Body of pancreas (tissue), 4 donors: Measurements from ENCODE around the gene GNAO1. TPM values are rescaled to one million over a fixed set of nuclear protein-coding genes. Genes with fewer than 3 reads are reported as not detected.

ENCODE experiments used
- ATAC-seq: fragments of 150-250 bp; one replicate; pipeline ENCODE4 v1.9.1; 2016
- DNase-seq, 4 donors: peaks; one replicate each; pipeline ENCODE4 v3.0.0-alpha.2; 2019
- H3K27ac ChIP-seq, 4 donors: fragments of 200-600 bp; sonication (generic); 1 replicate in 3 of 4; 2 replicates in 1 of 4; pipeline versions ENCODE4 v1.5.1 to v1.6.1; 2016 to 2019; ENCODE audit warnings: mild to moderate bottlenecking in 1 of 4, mixed read lengths in 1 of 4, moderate library complexity in 1 of 4
- H3K27me3 ChIP-seq, 2 donors: fragments of 200-600 bp; sonication (generic); one replicate each; pipeline ENCODE4 v1.6.0; 2016; ENCODE audit warnings: mild to moderate bottlenecking in 1 of 2
- H3K36me3 ChIP-seq, 2 donors: fragments of 200-600 bp; sonication (generic); replicated peaks in 1 of 2; 2 replicates each; pipeline ENCODE4 v1.5.1; 2016; ENCODE audit warnings: low read depth in 2 of 2; ENCODE audit not compliant: insufficient read depth in 1 of 2
- H3K4me1 ChIP-seq: fragments of 200-600 bp; sonication (generic); one replicate; pipeline ENCODE4 v1.6.0; 2016
- H3K4me3 ChIP-seq, 2 donors: fragments of 200-600 bp; sonication (generic); 1 replicate in 1 of 2; 2 replicates in 1 of 2; pipeline ENCODE4 v1.5.1; 2016 to 2019
- H3K9me3 ChIP-seq, 3 donors: fragments of 200-600 bp; sonication (generic); 1 replicate in 2 of 3; 2 replicates in 1 of 3; pipeline ENCODE4 v1.5.1; 2016
- CTCF ChIP-seq, 7 experiments: fragments of 450-650 bp in 4 of 7; fragments of 200-600 bp in 3 of 7; sonication (generic) in 3 of 7; IDR thresholded peaks; one replicate each; pipeline ENCODE4 v1.5.1; 2016 to 2019; ENCODE audit warnings: antibody characterized with exemption in 7 of 7
- POLR2A ChIP-seq, 3 donors: fragments of 450-650 bp; IDR thresholded peaks; one replicate each; pipeline ENCODE4 v1.6.1; 2016; ENCODE audit warnings: antibody characterized with exemption in 3 of 3, mild to moderate bottlenecking in 2 of 3
- WGBS, 2 donors: methylation state at CpG; one replicate each; pipeline ENCODE4 v1.1.5; 2017; 5-methylcytosine and 5-hydroxymethylcytosine counted together
- intact Hi-C: fragments of 100-400 bp; cut with DNase I; formaldehyde crosslinking; loops from one replicate; pipeline ENCODE4 v1.15.1; 2023
- total RNA-seq, 2 donors: library from RNA; depleted of rRNA; stranded (reverse); fragments of >200 nt; gene quantifications; one replicate each; pipeline ENCODE4 v1.1.0, GENCODE V29; 2016

The GNAO1 gene
- total RNA-seq, 2 donors from 2014 or later: 1.6 to 3.0 TPM

DNA sequence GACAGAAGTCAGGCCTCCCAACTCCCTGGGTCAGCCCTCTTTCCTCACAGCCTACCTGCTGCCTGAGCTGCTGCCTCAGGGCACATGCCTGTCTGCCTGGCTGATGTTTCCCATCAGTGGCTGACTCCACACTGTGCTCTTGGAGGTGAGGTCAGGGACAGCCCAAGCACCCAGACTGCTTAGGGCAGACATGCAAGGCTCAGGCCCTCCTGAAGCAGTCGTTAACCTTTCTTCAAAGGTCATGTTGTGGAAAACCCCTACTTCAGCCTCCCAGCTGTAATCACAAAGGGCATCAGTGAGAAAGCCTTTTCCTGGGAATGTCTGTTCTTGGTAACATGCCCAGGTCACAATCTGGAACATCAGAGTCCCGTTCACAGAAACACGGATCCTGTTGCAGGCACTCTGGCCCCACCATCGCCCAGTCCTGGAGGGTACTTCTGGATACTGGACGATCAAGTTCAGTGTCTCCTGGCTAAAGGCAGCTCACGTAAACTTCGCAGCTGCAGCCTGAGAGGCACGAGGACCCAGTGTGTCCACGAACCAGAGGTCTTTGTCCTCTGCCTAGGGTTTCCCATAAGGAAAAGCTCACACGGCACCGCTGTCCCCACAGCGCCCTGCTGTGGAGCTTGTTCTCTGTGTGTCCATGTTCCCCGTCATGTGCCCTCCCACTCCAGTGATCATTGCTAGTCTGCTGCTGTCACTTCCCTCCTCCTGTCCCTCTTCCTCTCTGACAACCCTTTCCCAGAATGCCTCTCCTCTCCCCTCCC, 54.9 kb downstream of the GNAO1 start:
- WGBS, 2 donors: 52 to 58% methylated on average over 13 of the region's 13 CpGs
- no peak overlapping the region for H3K27ac ChIP-seq
- no peak for DNase-seq

DNA sequence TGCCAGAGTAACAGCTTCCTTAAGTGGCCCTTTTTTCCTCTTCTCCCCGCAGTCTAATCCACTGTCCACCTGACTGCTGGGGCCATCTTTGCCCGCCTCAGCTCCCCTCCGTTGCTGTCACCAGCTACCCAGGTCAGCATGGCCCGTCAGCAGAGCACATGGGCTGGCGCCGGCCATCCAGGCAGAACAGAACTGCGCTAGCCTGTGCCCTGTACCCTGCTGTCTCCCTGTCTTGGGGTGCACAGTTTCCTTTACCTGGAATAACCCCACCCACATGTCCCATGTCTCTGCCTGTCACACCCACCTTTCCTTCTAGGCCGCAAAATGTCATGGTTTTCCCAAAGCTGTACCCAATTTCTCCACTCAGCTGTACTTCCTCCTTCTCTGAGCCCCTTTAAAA, 55.7 kb downstream of the GNAO1 start:
- DNase-seq: no peak
- ATAC-seq: no peak
- Histone ChIP-seq H3K4me1 (no peaks in the 10 kb centered on the region), H3K36me3 (no peaks in the 10 kb centered on the region), H3K4me3 (no peak overlapping the region), H3K27ac (no peak overlapping the region), H3K27me3 (no peaks in the 10 kb centered on the region), H3K9me3 (no peaks in the 10 kb centered on the region)
- TF ChIP-seq POLR2A (IDR thresholded peaks at IDR 0.05) (no peak), CTCF (IDR thresholded peaks at IDR 0.05) (no peak)
- intact Hi-C loops: no loop called here
- 91 to 96% methylated on average over 8 of the region's 8 CpGs for WGBS, 2 donors

More for the DNA sequence above, 54.9 kb downstream of the GNAO1 start:
- no peaks in the 10 kb centered on the region for H3K9me3 ChIP-seq
- no peaks in the 10 kb centered on the region for H3K4me1 ChIP-seq
- no peaks in the 10 kb centered on the region for H3K36me3 ChIP-seq
- TF ChIP-seq POLR2A (IDR thresholded peaks at IDR 0.05): no peak
- TF ChIP-seq CTCF (IDR thresholded peaks at IDR 0.05): no peak
- ATAC-seq: no peak
- no peaks in the 10 kb centered on the region for H3K27me3 ChIP-seq
- no peak overlapping the region for H3K4me3 ChIP-seq
- intact Hi-C loops: no loop called here

DNA sequence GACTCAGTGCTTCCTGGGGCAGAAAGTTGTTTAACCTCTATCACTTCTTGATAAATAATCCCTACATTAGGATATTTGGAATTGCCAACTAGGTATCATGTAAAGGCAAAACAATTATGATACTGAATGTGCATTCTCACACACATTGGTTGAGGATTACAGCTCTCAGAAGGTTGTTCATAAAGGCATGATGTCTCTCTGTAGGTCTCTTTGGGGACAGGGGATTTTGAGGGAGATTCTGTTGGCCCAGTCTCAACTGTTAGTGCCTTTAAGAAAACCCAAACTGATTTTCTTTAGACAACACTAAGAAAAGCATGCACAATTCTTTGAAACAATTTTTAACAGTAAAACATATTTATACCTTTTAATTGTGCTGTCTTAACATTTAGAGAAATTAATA, 56.5 kb downstream of the GNAO1 start:
- no peak for DNase-seq
- H3K4me3 ChIP-seq: no peak overlapping the region
- intact Hi-C loops: no loop called here
- no peaks in the 10 kb centered on the region for H3K4me1 ChIP-seq
- TF ChIP-seq CTCF (IDR thresholded peaks at IDR 0.05) (no peak), POLR2A (IDR thresholded peaks at IDR 0.05) (no peak)
- H3K9me3 ChIP-seq: no peaks in the 10 kb centered on the region
- no peaks in the 10 kb centered on the region for H3K27me3 ChIP-seq
- H3K27ac ChIP-seq: no peak overlapping the region
- ATAC-seq: no peak
- H3K36me3 ChIP-seq: no peaks in the 10 kb centered on the region

DNA sequence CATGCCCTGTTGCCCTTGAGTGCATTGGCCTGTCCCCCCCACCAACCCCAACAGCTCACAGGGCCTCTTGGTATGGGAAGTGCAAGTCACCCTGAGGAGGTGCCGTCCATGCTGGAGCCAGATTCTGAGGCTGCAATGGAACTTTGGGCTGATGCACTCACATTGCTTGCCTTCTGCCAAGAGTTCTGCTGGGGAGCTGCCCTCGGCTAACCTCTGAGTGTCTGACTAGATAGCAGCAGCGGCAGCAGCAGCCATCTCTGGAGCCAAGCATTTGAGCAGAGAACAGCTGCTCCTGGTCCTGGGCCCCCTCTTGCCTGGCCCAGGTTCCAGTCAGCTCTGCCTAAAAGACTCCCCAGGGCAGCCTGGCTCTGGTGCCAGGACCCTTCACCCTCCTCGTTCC, 61.5 kb downstream of the GNAO1 start:
- Histone ChIP-seq H3K27me3 (no peaks in the 10 kb centered on the region), H3K27ac (no peak overlapping the region), H3K9me3 (no peaks in the 10 kb centered on the region), H3K4me1 (no peaks in the 10 kb centered on the region), H3K36me3 (no peaks in the 10 kb centered on the region), H3K4me3 (no peak overlapping the region)
- DNase-seq (peak in 1 of 4 donors; percentile 25), ATAC-seq (peak; percentile 40)
- WGBS, 2 donors: 69% methylated on average over 3 to 4 of the region's 4 CpGs
- no peak for TF ChIP-seq CTCF (IDR thresholded peaks at IDR 0.05)
- no peak for TF ChIP-seq POLR2A (IDR thresholded peaks at IDR 0.05)
- intact Hi-C loops: no loop called here

- H3K4me1 ChIP-seq: no peaks in the 10 kb centered on the region
- H3K9me3 ChIP-seq: no peaks in the 10 kb centered on the region
- ATAC-seq: no peak
- no peak overlapping the region for H3K27ac ChIP-seq
- 63 to 67% methylated on average over 1 of the region's 1 CpG for WGBS, 2 donors
- no peak for DNase-seq
- intact Hi-C loops: no loop called here
- TF ChIP-seq CTCF (IDR thresholded peaks at IDR 0.05): no peak
- no peak for TF ChIP-seq POLR2A (IDR thresholded peaks at IDR 0.05)
- H3K36me3 ChIP-seq: no peaks in the 10 kb centered on the region
- H3K27me3 ChIP-seq: no peaks in the 10 kb centered on the region
- no peak overlapping the region for H3K4me3 ChIP-seq
Measured at GRCh38 chr16:56255904-56256303, 64.6 kb downstream of the GNAO1 start.
